Endodermal cell (in vitro differentiated cells): ENCODE measurements around the gene ERVK3-1. TPM values are rescaled to one million over a fixed set of nuclear protein-coding genes. Genes with fewer than 3 reads are reported as not detected.
A peak's percentile ranks its signal among the peaks of the same experiment; 100 is the strongest.
"Not testable (repeated sequence)": the region's sequence is repeated elsewhere in the genome, so short reads cannot be mapped to it uniquely, and the experiment has no call there.

Source experiments
- DNase-seq: peaks from one replicate; pipeline ENCODE4 v3.0.0-alpha.2; 2017
- H3K27ac ChIP-seq: 2 replicates; pipeline ENCODE4 v1.5.1; 2013; ENCODE audit warnings: mild to moderate bottlenecking, low read depth, low read length, moderate library complexity
- H3K27me3 ChIP-seq: 2 replicates; pipeline ENCODE4 v1.6.1; 2013; ENCODE audit warnings: mild to moderate bottlenecking, low read length, moderate library complexity; ENCODE audit not compliant: insufficient read depth, control insufficient read depth, poor library complexity, severe bottlenecking
- H3K36me3 ChIP-seq: 2 replicates; pipeline ENCODE4 v1.7.0; 2013; ENCODE audit warnings: mild to moderate bottlenecking, low read length, moderate library complexity; ENCODE audit not compliant: control insufficient read depth, insufficient read depth
- H3K4me1 ChIP-seq: one replicate; pipeline ENCODE4 v1.7.0; 2013; ENCODE audit warnings: low read length; ENCODE audit not compliant: control insufficient read depth, insufficient read depth
- H3K4me3 ChIP-seq: 2 replicates; pipeline ENCODE4 v1.5.1; 2013; ENCODE audit warnings: mild to moderate bottlenecking, low read length, moderate library complexity
- H3K9ac ChIP-seq: 2 replicates; pipeline ENCODE4 v1.6.1; 2013; ENCODE audit warnings: mild to moderate bottlenecking, low read length, moderate library complexity; ENCODE audit not compliant: poor library complexity, severe bottlenecking; ENCODE audit errors: extremely low read depth
- H3K9me3 ChIP-seq: 2 replicates; pipeline ENCODE4 v1.6.1; 2013; ENCODE audit warnings: mild to moderate bottlenecking, low read length, moderate library complexity; ENCODE audit not compliant: control insufficient read depth
- H3K27ac Mint-ChIP-seq: 2 replicates; pipeline ENCODE4 v1.8.0; 2020; ENCODE audit warnings: mixed read lengths
- H3K27me3 Mint-ChIP-seq: 2 replicates; pipeline ENCODE4 v1.8.0; 2021; ENCODE audit warnings: mild to moderate bottlenecking, mixed read lengths; ENCODE audit not compliant: insufficient read depth
- H3K36me3 Mint-ChIP-seq: 2 replicates; pipeline ENCODE4 v1.8.0; 2020; ENCODE audit warnings: low read depth, mixed read lengths
- H3K4me1 Mint-ChIP-seq: 2 replicates; pipeline ENCODE4 v1.8.0; 2020; ENCODE audit warnings: mixed read lengths
- H3K4me3 Mint-ChIP-seq: 2 replicates; pipeline ENCODE4 v1.8.0; 2020; ENCODE audit warnings: mild to moderate bottlenecking, moderate library complexity, mixed read lengths
- H3K9me3 Mint-ChIP-seq: 2 replicates; pipeline ENCODE4 v1.8.0; 2020; ENCODE audit warnings: mild to moderate bottlenecking, mixed read lengths
- WGBS, 2 experiments: methylation state at CpG; one replicate each; pipeline versions ENCODE4 v1.1.5 to v1.1.7; 2013; ENCODE audit warnings: missing lambda C conversion rate in 2 of 2, mixed read lengths in 1 of 2; ENCODE audit not compliant: insufficient coverage in 1 of 2, insufficient read length in 1 of 2; 5-methylcytosine and 5-hydroxymethylcytosine counted together
- total RNA-seq, 2 donors: library from RNA; stranded (reverse); fragmentation: NEBNext Ultra II Directional in 1 of 2; extraction: Animal tissue kit (Norgen Biotek cat#: 25700) in 1 of 2; gene quantifications; 2 replicates in 1 of 2; 3 replicates in 1 of 2; pipeline ENCODE4 v1.2.1, GENCODE V29; 2021
- TF ChIP-seq, protein P1 (sequence below): fragments of 200-600 bp; sonication (generic); conservative IDR thresholded peaks from 2 replicates; pipeline ENCODE4 v1.5.0; 2021; ENCODE audit warnings: antibody characterized with exemption, mild to moderate bottlenecking

ERVK3-1 gene
- total RNA-seq, 2 donors from 2014 or later, result 27.5 to 28.0 TPM

GRCh38 chr19:58305932-58306323 is 751 bp downstream of the ERVK3-1 start:
- Histone ChIP-seq H3K27ac (no peak overlapping the region), H3K4me1 (no peaks in the 10 kb centered on the region), H3K27me3 (no peaks in the 10 kb centered on the region), H3K9me3 (no peaks in the 10 kb centered on the region), H3K4me3 (peak overlapping the region; percentile 98), H3K36me3 (peaks cover 60% of the 10 kb centered on the region), H3K9ac (peak overlapping the region; percentile 81)
- Mint-ChIP-seq H3K36me3 (peaks cover 39% of the 10 kb centered on the region), H3K4me3 (peak overlapping the region; percentile 97), H3K27ac (peak overlapping the region; percentile 54), H3K4me1 (peaks cover 14% of the 10 kb centered on the region), H3K9me3 (no peaks in the 10 kb centered on the region), H3K27me3 (no peaks in the 10 kb centered on the region)
- 70 to 78% methylated on average over 12 of the region's 12 CpGs for WGBS, 2 experiments
- DNase-seq, result no peak
- TF ChIP-seq, protein P1, sequence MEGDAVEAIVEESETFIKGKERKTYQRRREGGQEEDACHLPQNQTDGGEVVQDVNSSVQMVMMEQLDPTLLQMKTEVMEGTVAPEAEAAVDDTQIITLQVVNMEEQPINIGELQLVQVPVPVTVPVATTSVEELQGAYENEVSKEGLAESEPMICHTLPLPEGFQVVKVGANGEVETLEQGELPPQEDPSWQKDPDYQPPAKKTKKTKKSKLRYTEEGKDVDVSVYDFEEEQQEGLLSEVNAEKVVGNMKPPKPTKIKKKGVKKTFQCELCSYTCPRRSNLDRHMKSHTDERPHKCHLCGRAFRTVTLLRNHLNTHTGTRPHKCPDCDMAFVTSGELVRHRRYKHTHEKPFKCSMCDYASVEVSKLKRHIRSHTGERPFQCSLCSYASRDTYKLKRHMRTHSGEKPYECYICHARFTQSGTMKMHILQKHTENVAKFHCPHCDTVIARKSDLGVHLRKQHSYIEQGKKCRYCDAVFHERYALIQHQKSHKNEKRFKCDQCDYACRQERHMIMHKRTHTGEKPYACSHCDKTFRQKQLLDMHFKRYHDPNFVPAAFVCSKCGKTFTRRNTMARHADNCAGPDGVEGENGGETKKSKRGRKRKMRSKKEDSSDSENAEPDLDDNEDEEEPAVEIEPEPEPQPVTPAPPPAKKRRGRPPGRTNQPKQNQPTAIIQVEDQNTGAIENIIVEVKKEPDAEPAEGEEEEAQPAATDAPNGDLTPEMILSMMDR, result no peak

GRCh38 chr19:58307736-58308135 is 2.6 kb downstream of the ERVK3-1 start:
- Histone ChIP-seq H3K36me3 (peaks cover 59% of the 10 kb centered on the region), H3K4me1 (no peaks in the 10 kb centered on the region), H3K27me3 (no peaks in the 10 kb centered on the region), H3K27ac (no peak overlapping the region), H3K9me3 (no peaks in the 10 kb centered on the region), H3K4me3 (no peak overlapping the region), H3K9ac (no peak overlapping the region)
- Mint-ChIP-seq H3K9me3 (no peaks in the 10 kb centered on the region), H3K36me3 (peaks cover 43% of the 10 kb centered on the region), H3K27me3 (no peaks in the 10 kb centered on the region), H3K4me3 (no peak overlapping the region), H3K27ac (no peak overlapping the region), H3K4me1 (peaks cover 14% of the 10 kb centered on the region)
- TF ChIP-seq, protein P1, result no peak
- WGBS, 2 experiments, result 96% methylated on average over 4 of the region's 4 CpGs; no CpG with 5 or more reads in 1 of the 2 experiments
- DNase-seq, result no peak

- H3K27me3 Mint-ChIP-seq, H3K27ac Mint-ChIP-seq, H3K27ac ChIP-seq, H3K9me3 ChIP-seq, H3K27me3 ChIP-seq, H3K9ac ChIP-seq, H3K4me1 Mint-ChIP-seq, H3K4me3 Mint-ChIP-seq, H3K4me3 ChIP-seq, H3K9me3 Mint-ChIP-seq, H3K4me1 ChIP-seq: not testable (repeated sequence)
- TF ChIP-seq, protein P1, result peak; percentile 77
- DNase-seq, result peak; percentile 83
- H3K36me3 ChIP-seq, result peaks cover 76% of the 10 kb centered on the region
- H3K36me3 Mint-ChIP-seq, result peaks cover 68% of the 10 kb centered on the region
- WGBS, 2 experiments, result 51 to 100% methylated on average over 1 to 12 of the region's 13 CpGs
Measured at GRCh38 chr19:58310685-58311084, 5.5 kb downstream of the ERVK3-1 start.
